SK-N-MC (cell line): ENCODE measurements around the gene TTC16.

Experiments
- EZH2 ChIP-seq: fragments of 200-600 bp; sonication (generic); IDR thresholded peaks from one replicate; pipeline ENCODE4 v1.6.1; 2017; ENCODE audit warnings: antibody characterized with exemption
- FOXP2 ChIP-seq: optimal IDR thresholded peaks from 2 replicates; pipeline ENCODE3; 2011; ENCODE audit warnings: mild to moderate bottlenecking, moderate library complexity; ENCODE audit not compliant: insufficient read depth; ENCODE audit errors: extremely low read length, control extremely low read depth
- POLR2AphosphoS5 ChIP-seq: IDR thresholded peaks from 2 replicates; pipeline ENCODE4 v1.6.1; 2012; ENCODE audit warnings: mild to moderate bottlenecking, low read depth, low read length, borderline replicate concordance

DNA sequence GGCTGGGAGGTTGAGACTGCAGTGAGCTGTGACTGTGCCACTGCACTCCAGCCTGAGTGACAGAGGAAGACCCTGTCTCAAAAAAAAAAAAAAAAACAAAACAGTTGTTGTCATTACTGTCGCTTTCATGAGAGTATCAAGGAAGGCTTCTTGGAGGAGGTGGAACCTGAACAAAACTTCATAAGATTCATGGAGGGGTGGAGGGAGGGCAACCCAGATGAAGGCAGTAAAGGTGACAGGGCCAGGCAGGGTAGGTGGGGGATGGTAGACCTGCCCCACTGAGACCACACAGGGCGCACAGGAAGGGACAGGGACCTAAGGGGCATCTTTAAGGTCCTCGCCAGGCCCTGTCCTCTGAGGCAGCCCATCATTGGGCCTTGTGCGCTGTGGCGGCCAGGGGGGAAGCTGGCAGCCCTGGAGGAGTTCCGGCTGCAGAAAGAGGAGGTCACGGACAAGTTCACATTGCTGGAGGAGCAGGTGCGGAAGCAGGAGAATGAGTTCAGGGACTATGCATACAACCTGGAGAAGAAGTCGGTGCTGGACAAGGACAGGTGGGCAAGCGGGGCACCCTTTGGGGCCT is 5.6 kb upstream of the TTC16 start:
- TF ChIP-seq POLR2AphosphoS5 (no peak), EZH2 (no peak), FOXP2 (no peak)
